Measurements from ENCODE around the gene ORC5. TPM values are rescaled to one million over a fixed set of nuclear protein-coding genes. Genes with fewer than 3 reads are reported as not detected.

The ORC5 gene
- total RNA-seq, 1 experiment from 2014 or later, result 21.0 TPM

GRCh38 chr7:104113788-104114187 is 94.0 kb downstream of the ORC5 start:
- no peak overlapping the region for H3K27ac Mint-ChIP-seq
- ATAC-seq, result no peak
- H3K4me1 Mint-ChIP-seq, result peaks cover 6% of the 10 kb centered on the region
- no peak for DNase-seq (ENCODE audit: low spot score)
- H3K4me3 Mint-ChIP-seq, result no peak overlapping the region
- CTCF ChIA-PET, result no interaction called here
- POLR2A ChIA-PET, result no interaction called here
- TF ChIP-seq USF2 (CRISPR knock-in tag; IDR thresholded peaks at IDR 0.05), result no peak
- no peak for TF ChIP-seq NR3C1 (CRISPR knock-in tag; conservative IDR thresholded peaks at IDR 0.05; ENCODE audit: low read depth)
- no peak for TF ChIP-seq FOXP1 (CRISPR knock-in tag; IDR thresholded peaks at IDR 0.05; ENCODE audit: borderline replicate concordance)
- TF ChIP-seq STAT6 (CRISPR knock-in tag; conservative IDR thresholded peaks at IDR 0.05; ENCODE audit: low read depth), result no peak
- no peak for TF ChIP-seq ATF3 (CRISPR knock-in tag; conservative IDR thresholded peaks at IDR 0.05)
- H3K27me3 Mint-ChIP-seq (ENCODE audit: low read depth), result no peaks in the 10 kb centered on the region
- no peaks in the 10 kb centered on the region for H3K36me3 Mint-ChIP-seq
- no peaks in the 10 kb centered on the region for H3K9me3 Mint-ChIP-seq

GRCh38 chr7:104112623-104113022 is 95.2 kb downstream of the ORC5 start:
- DNase-seq (ENCODE audit: low spot score), result no peak
- no peaks in the 10 kb centered on the region for H3K9me3 Mint-ChIP-seq
- no peak overlapping the region for H3K27ac Mint-ChIP-seq
- no peak for ATAC-seq
- ChIA-PET CTCF (no interaction called here), POLR2A (no interaction called here)
- TF ChIP-seq E2F4 (CRISPR knock-in tag; IDR thresholded peaks at IDR 0.05; ENCODE audit: borderline replicate concordance, low read depth), result no peak
- TF ChIP-seq GTF2I (CRISPR knock-in tag; conservative IDR thresholded peaks at IDR 0.05), result no peak
- TF ChIP-seq SOX15 (CRISPR knock-in tag; IDR thresholded peaks at IDR 0.05), result no peak
- no peak for TF ChIP-seq ZNF317 (CRISPR knock-in tag; IDR thresholded peaks at IDR 0.05; ENCODE audit: borderline replicate concordance, low read depth)
- no peak for TF ChIP-seq SP1 (CRISPR knock-in tag; conservative IDR thresholded peaks at IDR 0.05)
- TF ChIP-seq SMAD4 (CRISPR knock-in tag; IDR thresholded peaks at IDR 0.05), result no peak
- TF ChIP-seq FOXP1 (CRISPR knock-in tag; IDR thresholded peaks at IDR 0.05; ENCODE audit: borderline replicate concordance), result no peak
- TF ChIP-seq ZNF425 (CRISPR knock-in tag; conservative IDR thresholded peaks at IDR 0.05), result no peak
- TF ChIP-seq GRHL2 (CRISPR knock-in tag; IDR thresholded peaks at IDR 0.05; ENCODE audit: insufficient replicate concordance, severe bottlenecking), result no peak
- no peak for TF ChIP-seq TEAD4 (CRISPR knock-in tag; IDR thresholded peaks at IDR 0.05)
- TF ChIP-seq EMX1 (CRISPR knock-in tag; IDR thresholded peaks at IDR 0.05), result no peak
- TF ChIP-seq IRF1 (CRISPR knock-in tag; IDR thresholded peaks at IDR 0.05), result no peak
- TF ChIP-seq CDX4 (CRISPR knock-in tag; IDR thresholded peaks at IDR 0.05; ENCODE audit: borderline replicate concordance), result no peak
- no peak for TF ChIP-seq MYBL2 (CRISPR knock-in tag; IDR thresholded peaks at IDR 0.05)
- no peak for TF ChIP-seq E2F1 (CRISPR knock-in tag; IDR thresholded peaks at IDR 0.05)
- no peak for TF ChIP-seq ZNF121 (CRISPR knock-in tag; IDR thresholded peaks at IDR 0.05)
- TF ChIP-seq MLX (CRISPR knock-in tag; IDR thresholded peaks at IDR 0.05), result no peak
- TF ChIP-seq RELA (CRISPR knock-in tag; IDR thresholded peaks at IDR 0.05; ENCODE audit: borderline replicate concordance), result no peak
- TF ChIP-seq JAZF1 (CRISPR knock-in tag; IDR thresholded peaks at IDR 0.05), result no peak
- no peak for TF ChIP-seq FOXJ3 (CRISPR knock-in tag; IDR thresholded peaks at IDR 0.05; ENCODE audit: borderline replicate concordance)
- H3K4me3 Mint-ChIP-seq, result no peak overlapping the region
- no peaks in the 10 kb centered on the region for H3K27me3 Mint-ChIP-seq (ENCODE audit: low read depth)
- H3K36me3 Mint-ChIP-seq, result no peaks in the 10 kb centered on the region
- H3K4me1 Mint-ChIP-seq, result peaks cover 6% of the 10 kb centered on the region

Measured in WTC11 (cell line).